ENCODE results near the gene MIP. TPM values are rescaled to one million over a fixed set of nuclear protein-coding genes. Genes with fewer than 3 reads are reported as not detected.
"Not testable (repeated sequence)": the region's sequence is repeated elsewhere in the genome, so short reads cannot be mapped to it uniquely, and the experiment has no call there.

Gene MIP
- not detected in 2 replicates for total RNA-seq
- long read RNA-seq: 0 reads

- H3K36me3 Mint-ChIP-seq (ENCODE audit: low read depth): no peaks in the 10 kb centered on the region
- no peak for DNase-seq (ENCODE audit: low read depth, low spot score)
- H3K27me3 Mint-ChIP-seq (ENCODE audit: low read depth): no peaks in the 10 kb centered on the region
- H3K27ac Mint-ChIP-seq (ENCODE audit: unreplicated experiment): no peak within 1 kb of the TSS
- H3K4me3 Mint-ChIP-seq: no peak within 1 kb of the TSS
- H3K4me1 Mint-ChIP-seq: peaks cover 13% of the 10 kb centered on the region
- no peaks in the 10 kb centered on the region for H3K9me3 Mint-ChIP-seq
- no peak for TF ChIP-seq CTCF (conservative IDR thresholded peaks at IDR 0.05)
These were observed at the start of gene MIP for GRCh38 chr12:56454557-56454956. Gene MIP, minus strand, starts transcription at chr12:56454657. Its CDS starts 44 bp downstream, at chr12:56454613.

GRCh38 chr12:56499879-56500278 is 45.4 kb upstream of the MIP start:
- not testable (repeated sequence) for H3K27ac Mint-ChIP-seq (ENCODE audit: unreplicated experiment); H3K4me3 Mint-ChIP-seq; H3K4me1 Mint-ChIP-seq; H3K9me3 Mint-ChIP-seq; H3K36me3 Mint-ChIP-seq (ENCODE audit: low read depth); DNase-seq (ENCODE audit: low read depth, low spot score)
- peaks cover 24% of the 10 kb centered on the region for H3K27me3 Mint-ChIP-seq (ENCODE audit: low read depth)

- not testable (repeated sequence) for H3K27ac Mint-ChIP-seq (ENCODE audit: unreplicated experiment); H3K36me3 Mint-ChIP-seq (ENCODE audit: low read depth); DNase-seq (ENCODE audit: low read depth, low spot score); H3K4me1 Mint-ChIP-seq; H3K9me3 Mint-ChIP-seq; H3K4me3 Mint-ChIP-seq
- peaks cover 24% of the 10 kb centered on the region for H3K27me3 Mint-ChIP-seq (ENCODE audit: low read depth)
These were observed 45.0 kb upstream of the MIP start for GRCh38 chr12:56499452-56499851.

GRCh38 chr12:56498126-56498902 is 43.9 kb upstream of the MIP start:
- H3K27me3 Mint-ChIP-seq (ENCODE audit: low read depth): peaks cover 24% of the 10 kb centered on the region
- not testable (repeated sequence) for H3K27ac Mint-ChIP-seq (ENCODE audit: unreplicated experiment); DNase-seq (ENCODE audit: low read depth, low spot score); H3K4me1 Mint-ChIP-seq; H3K9me3 Mint-ChIP-seq; H3K36me3 Mint-ChIP-seq (ENCODE audit: low read depth); H3K4me3 Mint-ChIP-seq

GRCh38 chr12:56496704-56497103 is 42.2 kb upstream of the MIP start:
- peak; percentile 58 for TF ChIP-seq CTCF (conservative IDR thresholded peaks at IDR 0.05)
- not testable (repeated sequence) for H3K4me1 Mint-ChIP-seq; H3K36me3 Mint-ChIP-seq (ENCODE audit: low read depth); H3K27ac Mint-ChIP-seq (ENCODE audit: unreplicated experiment); H3K4me3 Mint-ChIP-seq; H3K9me3 Mint-ChIP-seq
- DNase-seq (ENCODE audit: low read depth, low spot score): peak; percentile 66
- H3K27me3 Mint-ChIP-seq (ENCODE audit: low read depth): peaks cover 35% of the 10 kb centered on the region

- H3K4me1 Mint-ChIP-seq; H3K9me3 Mint-ChIP-seq; H3K4me3 Mint-ChIP-seq; H3K27ac Mint-ChIP-seq (ENCODE audit: unreplicated experiment); H3K36me3 Mint-ChIP-seq (ENCODE audit: low read depth); DNase-seq (ENCODE audit: low read depth, low spot score): not testable (repeated sequence)
- peaks cover 48% of the 10 kb centered on the region for H3K27me3 Mint-ChIP-seq (ENCODE audit: low read depth)
These were observed 40.0 kb upstream of the MIP start for GRCh38 chr12:56494481-56494880.

GRCh38 chr12:56494106-56494415 is 39.6 kb upstream of the MIP start:
- H3K4me1 Mint-ChIP-seq; H3K4me3 Mint-ChIP-seq; H3K36me3 Mint-ChIP-seq (ENCODE audit: low read depth); H3K27ac Mint-ChIP-seq (ENCODE audit: unreplicated experiment); H3K9me3 Mint-ChIP-seq; DNase-seq (ENCODE audit: low read depth, low spot score): not testable (repeated sequence)
- H3K27me3 Mint-ChIP-seq (ENCODE audit: low read depth): peaks cover 51% of the 10 kb centered on the region

GRCh38 chr12:56493409-56494105 is 39.1 kb upstream of the MIP start:
- DNase-seq (ENCODE audit: low read depth, low spot score); H3K9me3 Mint-ChIP-seq; H3K4me1 Mint-ChIP-seq; H3K36me3 Mint-ChIP-seq (ENCODE audit: low read depth); H3K27ac Mint-ChIP-seq (ENCODE audit: unreplicated experiment); H3K4me3 Mint-ChIP-seq: not testable (repeated sequence)
- peaks cover 52% of the 10 kb centered on the region for H3K27me3 Mint-ChIP-seq (ENCODE audit: low read depth)
